GM23338 (cell line): ENCODE measurements around the gene ANKRD6. TPM values are rescaled to one million over a fixed set of nuclear protein-coding genes. Genes with fewer than 3 reads are reported as not detected.

Source experiments
- ATAC-seq: fragments of 200-7000 bp; cut with Tn5 transposase; 3 replicates; pipeline ENCODE4 v1.9.1; 2020
- DNase-seq: peaks from one replicate; pipeline ENCODE4 v3.0.0-alpha.2; 2015; ENCODE audit warnings: low spot score
- H2AFZ ChIP-seq: fragments of 200-600 bp; sonication (generic); 2 replicates; pipeline ENCODE4 v1.8.0; 2016; ENCODE audit warnings: antibody characterized with exemption, mild to moderate bottlenecking, moderate library complexity
- H3F3A ChIP-seq: fragments of 200-600 bp; sonication (generic); replicated peaks from 2 replicates; pipeline ENCODE4 v1.8.0; 2017; ENCODE audit warnings: antibody characterized with exemption, mixed run types, low read depth
- H3K27ac ChIP-seq: fragments of 200-600 bp; sonication (generic); 2 replicates; pipeline ENCODE4 v1.6.1; 2016; ENCODE audit warnings: low read depth
- H3K27me3 ChIP-seq: fragments of 200-600 bp; sonication (generic); 2 replicates; pipeline ENCODE4 v1.8.0; 2016; ENCODE audit warnings: mild to moderate bottlenecking, mixed run types, moderate library complexity; ENCODE audit not compliant: insufficient read depth
- H3K36me3 ChIP-seq: fragments of 200-600 bp; sonication (generic); 2 replicates; pipeline ENCODE4 v1.8.0; 2016; ENCODE audit warnings: mild to moderate bottlenecking; ENCODE audit not compliant: insufficient read depth
- H3K4me1 ChIP-seq: fragments of 200-600 bp; sonication (generic); 2 replicates; pipeline ENCODE4 v1.8.0; 2016; ENCODE audit warnings: mild to moderate bottlenecking, moderate library complexity; ENCODE audit not compliant: insufficient read depth
- H3K4me2 ChIP-seq: fragments of 200-600 bp; sonication (generic); 2 replicates; pipeline ENCODE4 v1.7.1; 2017; ENCODE audit warnings: mixed run types
- H3K4me3 ChIP-seq: fragments of 200-600 bp; sonication (generic); 2 replicates; pipeline ENCODE4 v1.6.1; 2016; ENCODE audit warnings: mixed run types
- H3K79me2 ChIP-seq: fragments of 200-600 bp; sonication (generic); replicated peaks from 2 replicates; pipeline ENCODE4 v1.8.0; 2017; ENCODE audit warnings: mild to moderate bottlenecking; ENCODE audit not compliant: insufficient read depth
- H3K9me2 ChIP-seq: fragments of 200-600 bp; sonication (generic); 2 replicates; pipeline ENCODE4 v1.8.0; 2017; ENCODE audit not compliant: insufficient read depth
- H4K20me1 ChIP-seq: fragments of 200-600 bp; sonication (generic); replicated peaks from 2 replicates; pipeline ENCODE4 v1.8.0; 2017; ENCODE audit warnings: mild to moderate bottlenecking; ENCODE audit not compliant: insufficient read depth
- H3K27ac Mint-ChIP-seq: 2 replicates; pipeline ENCODE4 v1.8.0; 2020; ENCODE audit warnings: inconsistent platforms, mild to moderate bottlenecking, moderate library complexity, mixed read lengths
- H3K27me3 Mint-ChIP-seq: 3 replicates; pipeline ENCODE4 v1.8.0; 2022; ENCODE audit warnings: low read depth, mild to moderate bottlenecking, moderate library complexity, mixed read lengths, inconsistent platforms; ENCODE audit not compliant: insufficient read depth, poor library complexity
- H3K36me3 Mint-ChIP-seq: 3 replicates; pipeline ENCODE4 v1.8.0; 2021; ENCODE audit warnings: low read depth, mild to moderate bottlenecking, inconsistent platforms, moderate library complexity, mixed read lengths
- H3K4me1 Mint-ChIP-seq: 3 replicates; pipeline ENCODE4 v1.8.0; 2020; ENCODE audit warnings: mild to moderate bottlenecking, inconsistent platforms, mixed read lengths
- H3K4me3 Mint-ChIP-seq: 3 replicates; pipeline ENCODE4 v1.8.0; 2021; ENCODE audit warnings: moderate library complexity, mild to moderate bottlenecking, inconsistent platforms, mixed read lengths
- H3K9me3 Mint-ChIP-seq: 3 replicates; pipeline ENCODE4 v1.8.0; 2020; ENCODE audit warnings: moderate library complexity, mild to moderate bottlenecking, inconsistent platforms, mixed read lengths
- CTCF ChIP-seq, 2 experiments: fragments of 200-600 bp in 1 of 2; sonication (generic) in 1 of 2; conservative IDR thresholded peaks; 2 replicates each; pipeline versions ENCODE4 v1.5.1 to v1.6.1; 2016 to 2017; ENCODE audit warnings: antibody characterized with exemption in 2 of 2, low read depth in 2 of 2, mild to moderate bottlenecking in 2 of 2, moderate library complexity in 1 of 2
- EZH2phosphoT487 ChIP-seq: fragments of 200-600 bp; sonication (generic); IDR thresholded peaks from one replicate; pipeline ENCODE4 v1.8.1; 2018; ENCODE audit warnings: antibody characterized with exemption; ENCODE audit not compliant: unreplicated experiment
- JUNB ChIP-seq: IDR thresholded peaks from one replicate; pipeline ENCODE4 v1.6.1; 2016; ENCODE audit warnings: antibody characterized with exemption; ENCODE audit not compliant: unreplicated experiment
- REST ChIP-seq: IDR thresholded peaks from one replicate; pipeline ENCODE4 v1.6.1; 2018; ENCODE audit warnings: antibody characterized with exemption; ENCODE audit not compliant: unreplicated experiment
- ZNF462 ChIP-seq: fragments of 250-450 bp; sonication (Bioruptor Pico); IDR thresholded peaks from 2 replicates; pipeline ENCODE4 v1.5.0; 2020; ENCODE audit warnings: mild to moderate bottlenecking, moderate library complexity
- polyA plus RNA-seq: library from polyadenylated mRNA; unstranded; fragments of >200 nt; fragmentation: Nextera tagmentation; extraction: Ambion mirVana; gene quantifications from 2 replicates; pipeline ENCODE4 v1.2.1, GENCODE V29; 2016
- total RNA-seq: library from RNA; depleted of rRNA; stranded (reverse); fragments of >200 nt; shearing (Covaris generic); gene quantifications from 2 replicates; pipeline ENCODE4 v1.2.3, GENCODE V29; 2014

ANKRD6 gene
- total and polyA plus RNA-seq, 2 experiments from 2014 or later = 3.2 to 9.2 TPM

DNA sequence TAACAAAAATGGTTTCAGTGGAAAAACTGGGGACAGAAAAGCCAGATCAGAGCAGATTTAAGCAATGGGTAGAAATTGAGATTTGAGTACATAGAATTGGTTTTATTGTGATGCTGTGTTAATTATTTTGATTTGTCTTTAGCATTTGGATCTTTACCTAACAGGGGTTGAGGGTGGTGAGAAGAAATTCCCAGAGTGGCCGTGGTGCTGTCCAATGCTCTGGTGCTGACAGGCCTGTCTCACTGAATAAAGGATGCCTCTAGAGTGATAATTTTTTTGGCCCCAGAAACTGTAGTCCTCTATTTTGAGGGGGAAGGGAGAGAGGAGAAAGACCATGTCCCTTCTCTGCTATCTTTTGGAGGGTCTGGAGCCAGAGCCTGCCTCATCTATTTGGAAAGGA, 126.5 kb downstream of the ANKRD6 start:
- H4K20me1 ChIP-seq = peaks cover 2% of the 10 kb centered on the region; the same call in 1 of the 2 replicates
- H3K27ac Mint-ChIP-seq = no peak overlapping the region
- no peaks in the 10 kb centered on the region for H3K36me3 ChIP-seq
- DNase-seq (peak; percentile 39), ATAC-seq (no peak; the same call in 2 of the 3 replicates)
- H3K9me2 ChIP-seq = 0 out of 2 replicates have a peak, but pooled peaks cover 10% of the 10 kb centered on the region
- H3K27ac ChIP-seq = no peak overlapping the region
- peaks cover 29% of the 10 kb centered on the region for H3K9me3 Mint-ChIP-seq
- no peaks in the 10 kb centered on the region for H3F3A ChIP-seq
- H3K4me1 ChIP-seq = peaks cover 18% of the 10 kb centered on the region
- H3K79me2 ChIP-seq = no peaks in the 10 kb centered on the region
- no peak overlapping the region for H3K4me2 ChIP-seq
- no peaks in the 10 kb centered on the region for H3K27me3 ChIP-seq
- 0 out of 2 replicates have a peak, but pooled peaks have one; percentile 7 for TF ChIP-seq ZNF462 (CRISPR knock-in tag)
- TF ChIP-seq EZH2phosphoT487 = no peak
- no peak for TF ChIP-seq JUNB
- peak; percentile 82 for TF ChIP-seq REST
- no peak for TF ChIP-seq CTCF (conservative IDR thresholded peaks at IDR 0.05; ENCODE audit: low read depth in 2 of 2)
- H3K27me3 Mint-ChIP-seq = peaks cover 5% of the 10 kb centered on the region
- no peak overlapping the region for H3K4me3 ChIP-seq
- H2AFZ ChIP-seq = no peak overlapping the region
- peaks cover 37% of the 10 kb centered on the region for H3K4me1 Mint-ChIP-seq
- no peak overlapping the region for H3K4me3 Mint-ChIP-seq
- H3K36me3 Mint-ChIP-seq = peaks cover 25% of the 10 kb centered on the region
